Natural killer cell treated with Interleukin-12 subunit alpha and Interleukin-12 subunit beta and Interleukin-15 and Interleukin-18, amount 100 ng/mL, for 72 hours (primary cell): ENCODE results near the gene BUB1. TPM values are rescaled to one million over a fixed set of nuclear protein-coding genes. Genes with fewer than 3 reads are reported as not detected.
A peak's percentile ranks its signal among the peaks of the same experiment; 100 is the strongest.
"Not testable (repeated sequence)": the region's sequence is repeated elsewhere in the genome, so short reads cannot be mapped to it uniquely, and the experiment has no call there.

Experiments used
- ATAC-seq, 2 donors: fragments of 150-1000 bp; cut with Tn5 transposase in 1 of 2; sonication (Bioruptor Pico), chemical (Tn5 transposase) in 1 of 2; 2 replicates each; pipeline ENCODE4 v1.10.0; 2021
- DNase-seq: peaks from one replicate; pipeline ENCODE4 v3.0.0; 2022; ENCODE audit warnings: low spot score
- H3K27ac Mint-ChIP-seq, 2 donors: 1 replicate in 1 of 2; 2 replicates in 1 of 2; pipeline ENCODE4 v1.8.0; 2022; ENCODE audit warnings: mixed read lengths in 2 of 2, mild to moderate bottlenecking in 1 of 2, moderate library complexity in 1 of 2
- H3K27me3 Mint-ChIP-seq, 2 donors: 1 replicate in 1 of 2; 2 replicates in 1 of 2; pipeline ENCODE4 v1.8.0; 2022; ENCODE audit warnings: mixed read lengths in 2 of 2
- H3K36me3 Mint-ChIP-seq: one replicate; pipeline ENCODE4 v1.8.0; 2022; ENCODE audit warnings: mixed read lengths
- H3K4me1 Mint-ChIP-seq, 2 donors: 1 replicate in 1 of 2; 2 replicates in 1 of 2; pipeline ENCODE4 v1.8.0; 2022; ENCODE audit warnings: low read depth in 2 of 2, mixed read lengths in 2 of 2, mild to moderate bottlenecking in 1 of 2
- H3K4me3 Mint-ChIP-seq: one replicate; pipeline ENCODE4 v1.8.0; 2022; ENCODE audit warnings: mixed read lengths
- H3K9me3 Mint-ChIP-seq: 2 replicates; pipeline ENCODE4 v1.8.0; 2022; ENCODE audit warnings: mixed read lengths
- total RNA-seq, 2 donors: library from RNA; stranded (reverse); gene quantifications; one replicate each; pipeline ENCODE4 v1.2.3, GENCODE V29; 2022

BUB1 gene
- total RNA-seq, 2 donors from 2014 or later: 45.2 to 103 TPM

GRCh38 chr2:110708455-110708854 lies 30.6 kb upstream of the BUB1 start:
- no peak for ATAC-seq
- no peaks in the 10 kb centered on the region for H3K9me3 Mint-ChIP-seq
- no peaks in the 10 kb centered on the region for H3K36me3 Mint-ChIP-seq
- H3K27me3 Mint-ChIP-seq: peaks cover 40 to 52% of the 10 kb centered on the region in 2 donors
- no peak overlapping the region for H3K4me3 Mint-ChIP-seq
- no peaks in the 10 kb centered on the region for H3K4me1 Mint-ChIP-seq
- no peak overlapping the region for H3K27ac Mint-ChIP-seq
- no peak for DNase-seq

GRCh38 chr2:110707386-110707965 lies 29.6 kb upstream of the BUB1 start:
- Mint-ChIP-seq H3K9me3 (no peaks in the 10 kb centered on the region), H3K4me1 (no peaks in the 10 kb centered on the region), H3K4me3 (no peak overlapping the region), H3K27ac (no peak overlapping the region), H3K27me3 (peaks cover 36 to 44% of the 10 kb centered on the region in 2 donors), H3K36me3 (no peaks in the 10 kb centered on the region)
- ATAC-seq (no peak), DNase-seq (no peak)

GRCh38 chr2:110702514-110703380 lies 24.9 kb upstream of the BUB1 start:
- Mint-ChIP-seq H3K27ac (no peak overlapping the region), H3K9me3 (no peaks in the 10 kb centered on the region), H3K4me3 (no peak overlapping the region), H3K4me1 (no peaks in the 10 kb centered on the region), H3K27me3 (peaks cover 13 to 18% of the 10 kb centered on the region in 2 donors), H3K36me3 (no peaks in the 10 kb centered on the region)
- DNase-seq (no peak), ATAC-seq (no peak)

GRCh38 chr2:110698253-110698652 lies 20.4 kb upstream of the BUB1 start:
- not testable (repeated sequence) for H3K27me3 Mint-ChIP-seq, H3K9me3 Mint-ChIP-seq, H3K4me1 Mint-ChIP-seq, DNase-seq, H3K27ac Mint-ChIP-seq, ATAC-seq, H3K4me3 Mint-ChIP-seq, H3K36me3 Mint-ChIP-seq

GRCh38 chr2:110695146-110695898 lies 17.5 kb upstream of the BUB1 start:
- ATAC-seq: peak in 1 of 2 donors; percentile 50
- H3K4me1 Mint-ChIP-seq, H3K36me3 Mint-ChIP-seq, H3K9me3 Mint-ChIP-seq, DNase-seq, H3K4me3 Mint-ChIP-seq: not testable (repeated sequence)
- Mint-ChIP-seq H3K27ac (peak overlapping the region in 1 of 2 donors; percentile 33), H3K27me3 (peaks cover 13 to 18% of the 10 kb centered on the region in 2 donors)

- H3K9me3 Mint-ChIP-seq: peaks cover 3% of the 10 kb centered on the region
- H3K4me3 Mint-ChIP-seq: no peak overlapping the region
- peaks cover 8% of the 10 kb centered on the region in 2 donors for H3K4me1 Mint-ChIP-seq
- H3K27me3 Mint-ChIP-seq: peaks cover 16 to 21% of the 10 kb centered on the region in 2 donors
- DNase-seq (no peak), ATAC-seq (no peak)
- no peak overlapping the region for H3K27ac Mint-ChIP-seq
- H3K36me3 Mint-ChIP-seq: peaks cover 8% of the 10 kb centered on the region
Measured at GRCh38 chr2:110691612-110692258, 13.9 kb upstream of the BUB1 start.

- Mint-ChIP-seq H3K4me3 (no peak overlapping the region), H3K9me3 (peaks cover 3% of the 10 kb centered on the region), H3K4me1 (peaks cover 5% of the 10 kb centered on the region in 2 donors), H3K27me3 (peaks cover 23 to 28% of the 10 kb centered on the region in 2 donors), H3K27ac (no peak overlapping the region), H3K36me3 (peaks cover 8% of the 10 kb centered on the region)
- ATAC-seq: no peak
- no peak for DNase-seq
Measured at GRCh38 chr2:110690083-110690965, 12.5 kb upstream of the BUB1 start.

- no peak for ATAC-seq
- H3K4me3 Mint-ChIP-seq: no peak overlapping the region
- peak overlapping the region in 1 of 2 donors; percentile 22 for H3K27ac Mint-ChIP-seq
- H3K4me1 Mint-ChIP-seq: no peaks in the 10 kb centered on the region
- H3K36me3 Mint-ChIP-seq: peaks cover 8% of the 10 kb centered on the region
- H3K27me3 Mint-ChIP-seq: peaks cover 24 to 33% of the 10 kb centered on the region in 2 donors
- H3K9me3 Mint-ChIP-seq: peaks cover 3% of the 10 kb centered on the region
- no peak for DNase-seq
Measured at GRCh38 chr2:110688594-110689091, 10.8 kb upstream of the BUB1 start.

- Mint-ChIP-seq H3K27me3 (peaks cover 21 to 28% of the 10 kb centered on the region in 2 donors), H3K27ac (peak overlapping the region in 1 of 2 donors; percentile 22)
- H3K9me3 Mint-ChIP-seq, H3K36me3 Mint-ChIP-seq, ATAC-seq, H3K4me3 Mint-ChIP-seq, DNase-seq, H3K4me1 Mint-ChIP-seq: not testable (repeated sequence)
Measured at GRCh38 chr2:110687775-110688484, 10.1 kb upstream of the BUB1 start.

GRCh38 chr2:110682872-110683271 lies 5.0 kb upstream of the BUB1 start:
- Mint-ChIP-seq H3K36me3 (no peaks in the 10 kb centered on the region), H3K4me1 (peaks cover 11 to 14% of the 10 kb centered on the region in 2 donors), H3K27me3 (peaks cover 17 to 18% of the 10 kb centered on the region in 2 donors), H3K4me3 (no peak overlapping the region), H3K27ac (no peak overlapping the region), H3K9me3 (no peaks in the 10 kb centered on the region)
- no peak for ATAC-seq
- DNase-seq: no peak

- peaks cover 17 to 18% of the 10 kb centered on the region in 2 donors for H3K27me3 Mint-ChIP-seq
- DNase-seq: no peak
- no peak for ATAC-seq
- no peak overlapping the region for H3K4me3 Mint-ChIP-seq
- H3K36me3 Mint-ChIP-seq: no peaks in the 10 kb centered on the region
- H3K4me1 Mint-ChIP-seq: peaks cover 11 to 15% of the 10 kb centered on the region in 2 donors
- no peaks in the 10 kb centered on the region for H3K9me3 Mint-ChIP-seq
- H3K27ac Mint-ChIP-seq: no peak overlapping the region
Measured at GRCh38 chr2:110682267-110682666, 4.4 kb upstream of the BUB1 start.

- H3K4me1 Mint-ChIP-seq: peaks cover 24 to 29% of the 10 kb centered on the region in 2 donors
- DNase-seq (no peak), ATAC-seq (no peak)
- no peaks in the 10 kb centered on the region for H3K36me3 Mint-ChIP-seq
- no peak overlapping the region for H3K4me3 Mint-ChIP-seq
- H3K27me3 Mint-ChIP-seq: peaks cover 12 to 15% of the 10 kb centered on the region in 2 donors
- H3K9me3 Mint-ChIP-seq: no peaks in the 10 kb centered on the region
- H3K27ac Mint-ChIP-seq: peak overlapping the region in 1 of 2 donors; percentile 17
Measured at GRCh38 chr2:110680709-110681108, 2.8 kb upstream of the BUB1 start.
